Lower lobe of right lung (tissue), 2 donors: ENCODE results near the gene KLHL15. TPM values are rescaled to one million over a fixed set of nuclear protein-coding genes. Genes with fewer than 3 reads are reported as not detected.

ENCODE experiments used
- ATAC-seq, 2 donors: fragments of 200-7000 bp; cut with Tn5 transposase; one replicate each; pipeline ENCODE4 v1.9.1; 2020 to 2022; ENCODE audit warnings: mild to moderate bottlenecking in 2 of 2, moderate library complexity in 2 of 2
- DNase-seq: peaks from one replicate; pipeline ENCODE4 v3.0.0-alpha.2; 2020
- H3K27ac ChIP-seq: fragments of 200-600 bp; one replicate; pipeline ENCODE4 v1.8.0; 2022
- H3K27me3 ChIP-seq: fragments of 200-600 bp; one replicate; pipeline ENCODE4 v1.8.0; 2022; ENCODE audit warnings: low read depth
- H3K36me3 ChIP-seq: fragments of 200-600 bp; one replicate; pipeline ENCODE4 v1.8.0; 2022; ENCODE audit warnings: mild to moderate bottlenecking
- H3K4me1 ChIP-seq: fragments of 200-600 bp; one replicate; pipeline ENCODE4 v1.8.0; 2022
- H3K4me3 ChIP-seq: fragments of 200-600 bp; one replicate; pipeline ENCODE4 v1.8.0; 2022; ENCODE audit warnings: mild to moderate bottlenecking
- H3K9me3 ChIP-seq: fragments of 200-600 bp; one replicate; pipeline ENCODE4 v1.8.0; 2022
- CTCF ChIP-seq: fragments of 200-600 bp; IDR thresholded peaks from one replicate; pipeline ENCODE4 v1.8.0; 2022; ENCODE audit warnings: antibody characterized with exemption, mild to moderate bottlenecking
- intact Hi-C: fragments of 100-400 bp; cut with DNase I; formaldehyde crosslinking; loops from one replicate; pipeline ENCODE4 v1.11.0; 2022
- total RNA-seq: library from RNA; stranded (reverse); fragmentation: NEBNext Ultra II Directional; extraction: Animal tissue kit (Norgen Biotek cat#: 25700); gene quantifications from one replicate; pipeline ENCODE4 v1.2.1, GENCODE V29; 2021
- donor health status: DM: no; HTN: yes; CAD: no; lungs with severe emphysema.

The KLHL15 gene
- total RNA-seq, 1 donor from 2014 or later: 6.3 TPM

- H3K27ac ChIP-seq: no peak overlapping the region
- TF ChIP-seq CTCF: no peak
- H3K4me3 ChIP-seq: no peak overlapping the region
- ATAC-seq: no peak
- peaks cover 8% of the 10 kb centered on the region for H3K36me3 ChIP-seq
- no peaks in the 10 kb centered on the region for H3K4me1 ChIP-seq
- intact Hi-C loops: no loop called here
- H3K27me3 ChIP-seq: no peaks in the 10 kb centered on the region
- no peaks in the 10 kb centered on the region for H3K9me3 ChIP-seq
- DNase-seq: no peak
Measured at GRCh38 chrX:23993012-23993633, 33.9 kb downstream of the KLHL15 start.

GRCh38 chrX:23992431-23992830, 34.6 kb downstream of the KLHL15 start:
- no peak for TF ChIP-seq CTCF
- ATAC-seq (no peak), DNase-seq (no peak)
- Histone ChIP-seq H3K4me3 (no peak overlapping the region), H3K4me1 (no peaks in the 10 kb centered on the region), H3K9me3 (no peaks in the 10 kb centered on the region), H3K27me3 (no peaks in the 10 kb centered on the region), H3K27ac (no peak overlapping the region), H3K36me3 (peaks cover 15% of the 10 kb centered on the region)
- intact Hi-C loops: no loop called here

- ATAC-seq: no peak
- no peak for TF ChIP-seq CTCF
- intact Hi-C loops: no loop called here
- Histone ChIP-seq H3K4me3 (no peak overlapping the region), H3K9me3 (no peaks in the 10 kb centered on the region), H3K36me3 (peaks cover 26% of the 10 kb centered on the region), H3K4me1 (no peaks in the 10 kb centered on the region), H3K27ac (no peak overlapping the region), H3K27me3 (no peaks in the 10 kb centered on the region)
- no peak for DNase-seq
Measured at GRCh38 chrX:23990455-23990854, 36.5 kb downstream of the KLHL15 start.

- Histone ChIP-seq H3K27me3 (no peaks in the 10 kb centered on the region), H3K36me3 (peaks cover 26% of the 10 kb centered on the region), H3K4me3 (no peak overlapping the region), H3K9me3 (no peaks in the 10 kb centered on the region), H3K27ac (no peak overlapping the region), H3K4me1 (no peaks in the 10 kb centered on the region)
- TF ChIP-seq CTCF: no peak
- intact Hi-C loops: no loop called here
- ATAC-seq: no peak
- no peak for DNase-seq
Measured at GRCh38 chrX:23989689-23990088, 37.3 kb downstream of the KLHL15 start.

- peaks cover 16% of the 10 kb centered on the region for H3K36me3 ChIP-seq
- H3K4me3 ChIP-seq: no peak overlapping the region
- no peak for ATAC-seq
- no peak for DNase-seq
- no peak for TF ChIP-seq CTCF
- no peaks in the 10 kb centered on the region for H3K27me3 ChIP-seq
- H3K9me3 ChIP-seq: no peaks in the 10 kb centered on the region
- no peaks in the 10 kb centered on the region for H3K4me1 ChIP-seq
- intact Hi-C loops: no loop called here
- no peak overlapping the region for H3K27ac ChIP-seq
Measured at GRCh38 chrX:23982891-23983290, 44.1 kb downstream of the KLHL15 start.
